Epithelial cell of esophagus (primary cell): ENCODE data around the gene SLC16A12.

Experiments
- DNase-seq: peaks from one replicate; pipeline ENCODE4 v3.0.0; 2010; ENCODE audit warnings: low read depth
- H3K4me3 ChIP-seq: 2 replicates; pipeline ENCODE4 v1.5.1; 2011; ENCODE audit warnings: mild to moderate bottlenecking, low read length, control low read depth
- TF ChIP-seq, protein P1 (sequence below): IDR thresholded peaks from 2 replicates; pipeline ENCODE4 v1.5.1; 2011; ENCODE audit warnings: low read depth, mild to moderate bottlenecking, low read length, control low read depth, inconsistent platforms; ENCODE audit not compliant: insufficient read depth; ENCODE audit errors: missing control alignments

The SLC16A12 gene

DNA sequence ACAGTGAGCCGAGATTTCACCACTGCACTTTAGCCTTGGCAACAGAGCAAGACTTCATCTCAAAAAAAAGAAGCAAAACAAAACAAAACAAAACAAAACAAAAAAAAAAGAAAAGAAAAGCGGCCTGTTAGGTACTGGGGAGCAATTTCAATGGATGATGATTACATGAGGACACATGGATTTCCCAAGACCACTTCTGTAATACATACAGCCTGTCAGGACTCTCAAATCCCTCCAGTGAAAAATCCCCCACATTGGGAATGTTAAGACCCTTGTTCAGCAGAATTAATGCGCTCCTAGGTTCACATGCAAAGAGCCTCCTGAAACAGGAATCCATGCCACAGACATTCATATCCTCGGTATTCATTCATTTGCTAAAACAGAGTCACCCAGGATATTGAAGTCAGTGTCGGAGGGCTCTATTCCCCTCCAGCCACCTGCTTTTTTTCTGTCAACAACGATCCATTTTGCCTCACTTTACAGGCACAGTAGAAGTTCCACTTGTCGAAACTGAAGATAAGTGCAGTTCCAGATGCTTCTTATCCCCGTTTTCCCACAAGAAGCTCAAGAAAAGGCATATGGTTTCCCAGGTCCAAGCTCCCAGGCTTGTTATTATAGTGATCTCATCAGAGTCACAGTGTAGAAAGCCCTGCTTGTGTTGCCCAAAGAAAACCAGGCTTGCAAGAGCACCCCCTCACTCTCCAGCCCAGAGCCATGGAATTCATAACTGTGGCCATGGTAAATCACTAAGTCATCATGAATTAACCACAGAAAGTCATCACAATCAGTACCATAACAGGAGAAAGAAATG is 20.2 kb downstream of the SLC16A12 start:
- no peak overlapping the region for H3K4me3 ChIP-seq
- peak; percentile 93 for DNase-seq
- TF ChIP-seq, protein P1, sequence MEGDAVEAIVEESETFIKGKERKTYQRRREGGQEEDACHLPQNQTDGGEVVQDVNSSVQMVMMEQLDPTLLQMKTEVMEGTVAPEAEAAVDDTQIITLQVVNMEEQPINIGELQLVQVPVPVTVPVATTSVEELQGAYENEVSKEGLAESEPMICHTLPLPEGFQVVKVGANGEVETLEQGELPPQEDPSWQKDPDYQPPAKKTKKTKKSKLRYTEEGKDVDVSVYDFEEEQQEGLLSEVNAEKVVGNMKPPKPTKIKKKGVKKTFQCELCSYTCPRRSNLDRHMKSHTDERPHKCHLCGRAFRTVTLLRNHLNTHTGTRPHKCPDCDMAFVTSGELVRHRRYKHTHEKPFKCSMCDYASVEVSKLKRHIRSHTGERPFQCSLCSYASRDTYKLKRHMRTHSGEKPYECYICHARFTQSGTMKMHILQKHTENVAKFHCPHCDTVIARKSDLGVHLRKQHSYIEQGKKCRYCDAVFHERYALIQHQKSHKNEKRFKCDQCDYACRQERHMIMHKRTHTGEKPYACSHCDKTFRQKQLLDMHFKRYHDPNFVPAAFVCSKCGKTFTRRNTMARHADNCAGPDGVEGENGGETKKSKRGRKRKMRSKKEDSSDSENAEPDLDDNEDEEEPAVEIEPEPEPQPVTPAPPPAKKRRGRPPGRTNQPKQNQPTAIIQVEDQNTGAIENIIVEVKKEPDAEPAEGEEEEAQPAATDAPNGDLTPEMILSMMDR = no peak

DNA sequence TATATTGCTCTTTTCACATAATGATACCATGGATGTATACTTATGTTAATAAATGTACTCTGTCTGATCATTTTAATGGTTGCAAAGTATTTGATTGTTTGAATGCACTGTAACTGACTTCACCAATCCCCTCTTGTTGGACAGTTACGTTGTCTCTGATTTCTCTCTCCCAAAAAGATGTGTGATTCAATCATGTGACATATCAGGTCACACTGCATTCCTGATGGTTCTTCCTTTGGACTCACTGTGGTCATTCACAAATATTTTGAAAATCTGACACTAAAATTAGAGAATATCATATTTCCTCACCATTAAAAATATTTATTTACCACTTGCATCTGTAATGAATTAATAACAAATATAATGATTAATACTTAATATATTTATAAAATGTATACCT is 22.2 kb downstream of the SLC16A12 start:
- TF ChIP-seq, protein P1 = no peak
- no peak for DNase-seq
- H3K4me3 ChIP-seq = no peak overlapping the region

DNA sequence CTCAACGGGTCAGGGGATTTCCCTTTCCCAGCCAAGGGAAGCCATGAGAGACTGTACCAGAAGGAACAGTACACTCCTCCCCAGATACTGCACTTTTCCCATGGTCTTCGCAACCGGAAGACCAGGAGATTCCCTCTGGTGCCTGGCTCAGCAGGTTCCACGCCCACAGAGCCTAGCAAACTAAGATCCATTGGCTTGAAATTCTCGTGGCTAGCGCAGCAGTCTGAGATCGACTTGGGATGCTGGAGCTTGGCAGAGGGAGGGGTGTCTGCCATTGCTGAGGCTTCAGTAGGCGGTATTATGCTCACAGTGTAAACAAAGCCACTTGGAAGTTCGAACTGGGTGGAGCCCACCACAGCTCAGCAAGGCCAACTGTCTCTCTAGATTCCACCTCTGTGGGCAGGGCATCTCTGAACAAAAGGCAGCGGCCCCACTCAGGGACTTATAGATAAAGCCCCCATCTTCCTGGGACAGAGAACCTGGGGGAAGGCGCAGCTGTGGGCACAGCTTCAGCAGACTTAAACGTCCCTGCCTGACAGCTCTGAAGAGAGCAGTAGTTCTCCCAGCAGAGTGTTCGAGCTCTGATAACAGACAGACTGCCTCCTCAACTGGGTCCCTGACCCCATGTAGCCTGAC is 29.6 kb downstream of the SLC16A12 start:
- TF ChIP-seq, protein P1 = no peak
- no peak overlapping the region for H3K4me3 ChIP-seq
- no peak for DNase-seq

DNA sequence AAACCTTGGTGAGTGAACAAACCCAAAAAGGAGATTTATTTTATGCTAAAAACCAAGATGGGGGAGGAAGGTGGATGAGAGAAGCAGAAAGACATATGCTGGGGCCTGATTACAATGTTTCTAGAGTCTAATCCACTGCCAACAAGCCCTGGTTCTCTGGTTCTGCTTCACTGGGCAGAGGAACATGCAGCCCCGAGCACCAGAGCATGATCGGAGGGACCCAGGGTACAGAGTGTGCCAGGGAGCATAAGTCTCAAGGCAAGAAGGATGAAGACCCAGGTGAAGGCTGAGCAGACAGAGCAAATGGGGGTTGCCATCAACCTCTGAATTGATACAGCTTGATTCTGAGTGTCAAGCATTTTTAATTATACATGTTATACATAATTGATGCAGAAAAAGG is 30.7 kb downstream of the SLC16A12 start:
- DNase-seq = no peak
- no peak overlapping the region for H3K4me3 ChIP-seq
- TF ChIP-seq, protein P1 = no peak

GRCh38 chr10:89503652-89504370 is 31.6 kb downstream of the SLC16A12 start:
- no peak overlapping the region for H3K4me3 ChIP-seq
- no peak for DNase-seq
- TF ChIP-seq, protein P1 = no peak

GRCh38 chr10:89503151-89503550 is 32.2 kb downstream of the SLC16A12 start:
- H3K4me3 ChIP-seq = no peak overlapping the region
- no peak for DNase-seq
- TF ChIP-seq, protein P1 = no peak
